ENCODE data around the gene MAPK1. TPM values are rescaled to one million over a fixed set of nuclear protein-coding genes. Genes with fewer than 3 reads are reported as not detected.
"Not testable (repeated sequence)": the region's sequence is repeated elsewhere in the genome, so short reads cannot be mapped to it uniquely, and the experiment has no call there.

Gene MAPK1
- total RNA-seq, 4 donors from 2014 or later = 51.3 to 77.8 (median 66.0) TPM

- no peaks in the 10 kb centered on the region for H3K4me1 ChIP-seq
- no peak overlapping the region for H3K27ac ChIP-seq
- no peaks in the 10 kb centered on the region for H3K27me3 ChIP-seq
- H3K36me3 ChIP-seq = no peaks in the 10 kb centered on the region
- WGBS = 81% methylated on average over 8 of the region's 8 CpGs
- no peaks in the 10 kb centered on the region for H3K9me3 ChIP-seq
- DNase-seq (ENCODE audit: low spot score in 2 of 2) = no peak
- H3K4me3 ChIP-seq = no peak overlapping the region
- TF ChIP-seq EP300 (IDR thresholded peaks at IDR 0.05) (no peak), POLR2A (IDR thresholded peaks at IDR 0.05) (no peak), CTCF (IDR thresholded peaks at IDR 0.05) (no peak), POLR2AphosphoS5 (IDR thresholded peaks at IDR 0.05) (no peak)
Measured at GRCh38 chr22:21745948-21746347, 121.5 kb downstream of the MAPK1 start.

GRCh38 chr22:21744917-21745316, 122.5 kb downstream of the MAPK1 start:
- not testable (repeated sequence) for H3K9me3 ChIP-seq; H3K4me3 ChIP-seq; H3K27me3 ChIP-seq; H3K27ac ChIP-seq; H3K36me3 ChIP-seq; DNase-seq (ENCODE audit: low spot score in 2 of 2); H3K4me1 ChIP-seq
- WGBS = 97% methylated on average over 6 of the region's 6 CpGs

GRCh38 chr22:21741790-21742189, 125.7 kb downstream of the MAPK1 start:
- WGBS = 100% methylated on average over 3 of the region's 6 CpGs
- H3K4me3 ChIP-seq = no peak overlapping the region
- H3K36me3 ChIP-seq = no peaks in the 10 kb centered on the region
- no peak for TF ChIP-seq POLR2AphosphoS5 (IDR thresholded peaks at IDR 0.05)
- no peak for TF ChIP-seq POLR2A (IDR thresholded peaks at IDR 0.05)
- no peak for TF ChIP-seq EP300 (IDR thresholded peaks at IDR 0.05)
- no peak for TF ChIP-seq CTCF (IDR thresholded peaks at IDR 0.05)
- no peaks in the 10 kb centered on the region for H3K9me3 ChIP-seq
- no peaks in the 10 kb centered on the region for H3K4me1 ChIP-seq
- no peak for DNase-seq (ENCODE audit: low spot score in 2 of 2)
- no peak overlapping the region for H3K27ac ChIP-seq
- H3K27me3 ChIP-seq = no peaks in the 10 kb centered on the region

- H3K27me3 ChIP-seq = no peaks in the 10 kb centered on the region
- H3K4me1 ChIP-seq = peaks cover 5% of the 10 kb centered on the region
- no peak overlapping the region for H3K4me3 ChIP-seq
- 75% methylated on average over 8 of the region's 10 CpGs for WGBS
- TF ChIP-seq CTCF (IDR thresholded peaks at IDR 0.05) (no peak), EP300 (IDR thresholded peaks at IDR 0.05) (no peak), POLR2A (IDR thresholded peaks at IDR 0.05) (no peak), POLR2AphosphoS5 (IDR thresholded peaks at IDR 0.05) (no peak)
- DNase-seq (ENCODE audit: low spot score in 2 of 2) = no peak
- no peaks in the 10 kb centered on the region for H3K9me3 ChIP-seq
- no peak overlapping the region for H3K27ac ChIP-seq
- no peaks in the 10 kb centered on the region for H3K36me3 ChIP-seq
Measured at GRCh38 chr22:21741059-21741458, 126.4 kb downstream of the MAPK1 start.

GRCh38 chr22:21739828-21740377, 127.5 kb downstream of the MAPK1 start:
- no peak overlapping the region for H3K27ac ChIP-seq
- no peak overlapping the region for H3K4me3 ChIP-seq
- H3K9me3 ChIP-seq = no peaks in the 10 kb centered on the region
- peaks cover 12% of the 10 kb centered on the region for H3K4me1 ChIP-seq
- TF ChIP-seq EP300 (IDR thresholded peaks at IDR 0.05) (no peak), POLR2AphosphoS5 (IDR thresholded peaks at IDR 0.05) (no peak), POLR2A (IDR thresholded peaks at IDR 0.05) (no peak), CTCF (IDR thresholded peaks at IDR 0.05) (no peak)
- no peaks in the 10 kb centered on the region for H3K36me3 ChIP-seq
- no peak for DNase-seq (ENCODE audit: low spot score in 2 of 2)
- WGBS = 92% methylated on average over 4 of the region's 5 CpGs
- H3K27me3 ChIP-seq = no peaks in the 10 kb centered on the region

- WGBS = 43% methylated on average over 7 of the region's 7 CpGs
- DNase-seq (ENCODE audit: low spot score in 2 of 2) = no peak
Measured at GRCh38 chr22:21738966-21739365, 128.5 kb downstream of the MAPK1 start.

More at GRCh38 chr22:21738966-21739365, 128.5 kb downstream of the MAPK1 start:
- Histone ChIP-seq H3K27me3 (no peaks in the 10 kb centered on the region), H3K4me1 (peaks cover 19% of the 10 kb centered on the region), H3K4me3 (no peak overlapping the region), H3K9me3 (no peaks in the 10 kb centered on the region), H3K36me3 (no peaks in the 10 kb centered on the region), H3K27ac (no peak overlapping the region)
- TF ChIP-seq EP300 (IDR thresholded peaks at IDR 0.05) (no peak), CTCF (IDR thresholded peaks at IDR 0.05) (no peak), POLR2AphosphoS5 (IDR thresholded peaks at IDR 0.05) (no peak), POLR2A (IDR thresholded peaks at IDR 0.05) (no peak)

All from suprapubic skin (tissue), 4 donors.